CD14-positive monocyte (primary cell): Measurements from ENCODE around the gene LRRC38. TPM values are rescaled to one million over a fixed set of nuclear protein-coding genes. Genes with fewer than 3 reads are reported as not detected.

Source experiments
- DNase-seq, 3 donors: peaks; one replicate each; pipeline ENCODE4 v3.0.0-alpha.2; 2011 to 2022
- H2AFZ ChIP-seq: 2 replicates; pipeline ENCODE4 v1.6.0; 2012; ENCODE audit warnings: mild to moderate bottlenecking, low read depth, low read length, inconsistent platforms; ENCODE audit not compliant: insufficient read depth, poor library complexity, severe bottlenecking
- H3K27ac ChIP-seq, 2 donors: 1 replicate in 1 of 2; 2 replicates in 1 of 2; pipeline ENCODE4 v1.5.1; 2012 to 2013; ENCODE audit warnings: low read length in 2 of 2, control low read depth in 1 of 2, inconsistent platforms in 1 of 2, low read depth in 1 of 2, mild to moderate bottlenecking in 1 of 2
- H3K27me3 ChIP-seq, 2 donors: one replicate each; pipeline versions ENCODE4 v1.6.0 to v1.6.1; 2011 to 2013; ENCODE audit warnings: low read length in 2 of 2; ENCODE audit not compliant: control insufficient read depth in 2 of 2, insufficient read depth in 2 of 2
- H3K36me3 ChIP-seq, 2 donors: replicated peaks in 1 of 2; 1 replicate in 1 of 2; 2 replicates in 1 of 2; pipeline versions ENCODE4 v1.5.1 to v1.6.1; 2012 to 2013; ENCODE audit warnings: low read length in 2 of 2, control low read depth in 1 of 2, inconsistent platforms in 1 of 2, mild to moderate bottlenecking in 1 of 2; ENCODE audit not compliant: insufficient read depth in 2 of 2, control insufficient read depth in 1 of 2
- H3K4me1 ChIP-seq, 2 donors: 1 replicate in 1 of 2; 2 replicates in 1 of 2; pipeline versions ENCODE4 v1.5.1 to v1.6.1; 2012 to 2013; ENCODE audit warnings: low read length in 2 of 2, control low read depth in 1 of 2, inconsistent platforms in 1 of 2, mild to moderate bottlenecking in 1 of 2, moderate library complexity in 1 of 2; ENCODE audit not compliant: insufficient read depth in 2 of 2, control insufficient read depth in 1 of 2
- H3K4me2 ChIP-seq: replicated peaks from 2 replicates; pipeline ENCODE3; 2012; ENCODE audit warnings: low read length, moderate library complexity, mild to moderate bottlenecking; ENCODE audit not compliant: poor library complexity, severe bottlenecking; ENCODE audit errors: extremely low read depth
- H3K4me3 ChIP-seq, 3 experiments: fragments of 200-600 bp in 1 of 3; sonication (generic) in 1 of 3; replicated peaks in 1 of 3; 1 replicate in 2 of 3; 2 replicates in 1 of 3; pipeline ENCODE4 v1.5.1; 2011 to 2013; ENCODE audit warnings: low read length in 3 of 3, mild to moderate bottlenecking in 3 of 3, control low read depth in 2 of 3, low read depth in 2 of 3, inconsistent platforms in 1 of 3, moderate library complexity in 1 of 3
- H3K79me2 ChIP-seq: 2 replicates; pipeline ENCODE4 v1.6.0; 2012; ENCODE audit warnings: mild to moderate bottlenecking, control low read depth, inconsistent platforms, low read length, moderate library complexity; ENCODE audit not compliant: insufficient read depth
- H3K9ac ChIP-seq: 2 replicates; pipeline ENCODE4 v1.6.0; 2017; ENCODE audit warnings: low read length, mild to moderate bottlenecking; ENCODE audit not compliant: insufficient read depth, poor library complexity, severe bottlenecking
- H3K9me3 ChIP-seq, 2 donors: replicated peaks in 1 of 2; 1 replicate in 1 of 2; 2 replicates in 1 of 2; pipeline versions ENCODE4 v1.5.1 to v1.6.1; 2012 to 2013; ENCODE audit warnings: low read length in 2 of 2, control low read depth in 1 of 2; ENCODE audit not compliant: control insufficient read depth in 1 of 2, insufficient read depth in 1 of 2
- H4K20me1 ChIP-seq: 2 replicates; pipeline ENCODE4 v1.6.0; 2012; ENCODE audit warnings: mild to moderate bottlenecking, low read length, control low read depth, moderate library complexity; ENCODE audit not compliant: insufficient read depth
- H3K27ac Mint-ChIP-seq, 7 donors: one replicate each; pipeline ENCODE4 v1.8.0; 2020; ENCODE audit warnings: mild to moderate bottlenecking in 7 of 7, mixed read lengths in 7 of 7, moderate library complexity in 6 of 7, inconsistent platforms in 2 of 7
- H3K27me3 Mint-ChIP-seq, 3 donors: one replicate each; pipeline ENCODE4 v1.8.0; 2021 to 2022; ENCODE audit warnings: low read depth in 3 of 3, mild to moderate bottlenecking in 3 of 3, mixed read lengths in 3 of 3, moderate library complexity in 3 of 3, inconsistent platforms in 1 of 3
- H3K36me3 Mint-ChIP-seq, 2 donors: one replicate each; pipeline ENCODE4 v1.8.0; 2020; ENCODE audit warnings: mixed read lengths in 2 of 2, inconsistent platforms in 1 of 2, mild to moderate bottlenecking in 1 of 2
- H3K4me1 Mint-ChIP-seq: one replicate; pipeline ENCODE4 v1.8.0; 2020; ENCODE audit warnings: mild to moderate bottlenecking, mixed read lengths
- H3K4me3 Mint-ChIP-seq, 2 donors: one replicate each; pipeline ENCODE4 v1.8.0; 2020; ENCODE audit warnings: mild to moderate bottlenecking in 2 of 2, mixed read lengths in 2 of 2, moderate library complexity in 1 of 2
- H3K9me3 Mint-ChIP-seq, 7 donors: one replicate each; pipeline ENCODE4 v1.8.0; 2020 to 2022; ENCODE audit warnings: mixed read lengths in 7 of 7, mild to moderate bottlenecking in 6 of 7, moderate library complexity in 6 of 7, inconsistent platforms in 2 of 7
- WGBS: methylation state at CpG from one replicate; pipeline ENCODE4 v1.1.5; 2013; ENCODE audit warnings: missing lambda C conversion rate; ENCODE audit not compliant: insufficient coverage; 5-methylcytosine and 5-hydroxymethylcytosine counted together
- intact Hi-C, 2 donors: fragments of 100-400 bp; cut with micrococcal nuclease; formaldehyde crosslinking; loops; one replicate each; pipeline versions ENCODE4 v1.15.0 to v1.15.1; 2023
- polyA plus RNA-seq, 3 donors: library from polyadenylated mRNA; depleted of rRNA in 1 of 3; unstranded in 2 of 3; stranded (reverse) in 1 of 3; fragments of 300-500 nt in 2 of 3; fragments of >200 nt in 1 of 3; fragmentation: Illumina TruSeq in 2 of 3; gene quantifications; 1 replicate in 2 of 3; 2 replicates in 1 of 3; pipeline ENCODE4 v1.2.3, GENCODE V29; 2012 to 2021
- TF ChIP-seq, protein P1 (sequence below): fragments of 200-600 bp; IDR thresholded peaks from one replicate; pipeline ENCODE4 v1.8.0; 2022; ENCODE audit warnings: antibody characterized with exemption, mild to moderate bottlenecking

Gene LRRC38
- polyA plus RNA-seq, 3 donors: not detected

DNA sequence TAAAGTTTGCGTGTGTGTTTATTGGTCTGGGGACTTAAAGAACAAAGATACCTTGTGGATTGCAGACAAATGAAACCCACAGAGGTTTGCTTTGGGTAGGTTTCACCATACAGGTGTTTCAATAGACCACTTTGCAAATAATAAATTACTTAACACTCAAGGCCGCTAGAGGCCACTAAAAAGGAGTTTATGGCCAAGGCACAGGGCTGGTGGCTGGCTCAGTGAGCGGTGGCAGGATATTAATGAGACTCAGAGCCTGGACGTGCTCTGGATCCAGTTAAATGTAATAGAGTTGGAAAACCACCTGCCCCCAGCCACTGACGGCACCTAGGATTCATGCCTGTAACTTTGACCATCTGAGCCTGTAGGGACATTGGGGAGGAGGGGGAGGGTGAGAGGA is 44.5 kb downstream of the LRRC38 start:
- Histone ChIP-seq H2AFZ (no peak overlapping the region), H3K27me3 (no peaks in the 10 kb centered on the region), H3K4me2 (no peak overlapping the region), H3K4me1 (no peaks in the 10 kb centered on the region), H3K79me2 (no peaks in the 10 kb centered on the region), H3K36me3 (no peaks in the 10 kb centered on the region), H3K9ac (no peak overlapping the region), H3K4me3 (no peak overlapping the region), H4K20me1 (no peaks in the 10 kb centered on the region), H3K9me3 (no peaks in the 10 kb centered on the region), H3K27ac (no peak overlapping the region)
- Mint-ChIP-seq H3K9me3 (peaks cover 0 to 4% (median 0%) of the 10 kb centered on the region in 7 donors), H3K4me1 (no peaks in the 10 kb centered on the region), H3K4me3 (no peak overlapping the region), H3K36me3 (no peaks in the 10 kb centered on the region), H3K27me3 (peaks cover 0 to 9% (median 3%) of the 10 kb centered on the region in 3 donors), H3K27ac (no peak overlapping the region)
- 38% methylated on average over 3 of the region's 5 CpGs for WGBS
- intact Hi-C loops: no loop called here
- DNase-seq: no peak
- TF ChIP-seq, protein P1, sequence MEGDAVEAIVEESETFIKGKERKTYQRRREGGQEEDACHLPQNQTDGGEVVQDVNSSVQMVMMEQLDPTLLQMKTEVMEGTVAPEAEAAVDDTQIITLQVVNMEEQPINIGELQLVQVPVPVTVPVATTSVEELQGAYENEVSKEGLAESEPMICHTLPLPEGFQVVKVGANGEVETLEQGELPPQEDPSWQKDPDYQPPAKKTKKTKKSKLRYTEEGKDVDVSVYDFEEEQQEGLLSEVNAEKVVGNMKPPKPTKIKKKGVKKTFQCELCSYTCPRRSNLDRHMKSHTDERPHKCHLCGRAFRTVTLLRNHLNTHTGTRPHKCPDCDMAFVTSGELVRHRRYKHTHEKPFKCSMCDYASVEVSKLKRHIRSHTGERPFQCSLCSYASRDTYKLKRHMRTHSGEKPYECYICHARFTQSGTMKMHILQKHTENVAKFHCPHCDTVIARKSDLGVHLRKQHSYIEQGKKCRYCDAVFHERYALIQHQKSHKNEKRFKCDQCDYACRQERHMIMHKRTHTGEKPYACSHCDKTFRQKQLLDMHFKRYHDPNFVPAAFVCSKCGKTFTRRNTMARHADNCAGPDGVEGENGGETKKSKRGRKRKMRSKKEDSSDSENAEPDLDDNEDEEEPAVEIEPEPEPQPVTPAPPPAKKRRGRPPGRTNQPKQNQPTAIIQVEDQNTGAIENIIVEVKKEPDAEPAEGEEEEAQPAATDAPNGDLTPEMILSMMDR: no peak

DNA sequence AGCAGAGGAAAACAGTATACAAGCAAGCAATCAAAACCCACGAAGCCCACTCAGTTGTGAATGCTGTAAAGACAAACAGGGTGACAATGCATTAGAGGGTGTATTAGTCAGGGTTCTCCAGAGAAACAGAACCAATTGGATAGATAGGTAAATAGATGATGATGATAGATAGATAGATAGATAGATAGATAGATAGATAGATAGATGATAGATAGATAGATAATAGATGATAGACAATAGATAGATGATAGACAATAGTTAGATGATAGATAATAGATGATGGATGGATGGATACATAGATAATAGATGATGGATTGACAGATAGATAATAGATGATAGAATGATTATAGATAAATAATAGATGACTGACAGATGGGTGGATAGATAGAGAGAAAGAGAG is 48.3 kb downstream of the LRRC38 start:
- Histone ChIP-seq H3K9ac (no peak overlapping the region), H3K79me2 (no peaks in the 10 kb centered on the region), H3K27me3 (no peaks in the 10 kb centered on the region), H3K36me3 (no peaks in the 10 kb centered on the region), H2AFZ (no peak overlapping the region), H4K20me1 (no peaks in the 10 kb centered on the region), H3K4me1 (no peaks in the 10 kb centered on the region), H3K9me3 (no peaks in the 10 kb centered on the region), H3K4me3 (no peak overlapping the region), H3K4me2 (no peak overlapping the region), H3K27ac (no peak overlapping the region)
- Mint-ChIP-seq H3K9me3 (no peaks in the 10 kb centered on the region), H3K4me1 (no peaks in the 10 kb centered on the region), H3K4me3 (no peak overlapping the region), H3K36me3 (no peaks in the 10 kb centered on the region), H3K27ac (no peak overlapping the region), H3K27me3 (peaks cover 0 to 10% (median 5%) of the 10 kb centered on the region in 3 donors)
- intact Hi-C loops: no loop called here
- TF ChIP-seq, protein P1: no peak
- WGBS: no CpG with 5 or more reads among the region's 1 CpG
- DNase-seq: no peak
